Right atrium auricular region (tissue), 2 donors: Measurements from ENCODE around the gene FKRP. TPM values are rescaled to one million over a fixed set of nuclear protein-coding genes. Genes with fewer than 3 reads are reported as not detected.

ENCODE experiments used
- DNase-seq: peaks from one replicate; pipeline ENCODE4 v3.0.0-alpha.2; 2019; ENCODE audit warnings: low spot score
- H3K27ac ChIP-seq, 2 donors: fragments of 200-600 bp; sonication (generic); 1 replicate in 1 of 2; 2 replicates in 1 of 2; pipeline ENCODE4 v1.5.1; 2016 to 2019
- H3K27me3 ChIP-seq, 2 donors: fragments of 200-600 bp; sonication (generic); one replicate each; pipeline versions ENCODE4 v1.5.1 to v1.6.0; 2017 to 2019
- H3K36me3 ChIP-seq: fragments of 200-600 bp; sonication (generic); one replicate; pipeline ENCODE4 v1.5.1; 2016
- H3K4me1 ChIP-seq, 2 donors: fragments of 200-600 bp; sonication (generic); one replicate each; pipeline versions ENCODE4 v1.5.1 to v1.6.0; 2017 to 2019
- H3K4me3 ChIP-seq, 2 donors: fragments of 200-600 bp; sonication (generic); 1 replicate in 1 of 2; 2 replicates in 1 of 2; pipeline ENCODE4 v1.5.1; 2017 to 2019; ENCODE audit warnings: mild to moderate bottlenecking in 1 of 2, moderate library complexity in 1 of 2
- H3K9me3 ChIP-seq, 2 donors: fragments of 200-600 bp; sonication (generic); one replicate each; pipeline ENCODE4 v1.5.1; 2019
- microRNA counts, 2 donors: library from miRNA; unstranded; fragments of <30 nt; microRNA quantifications; one replicate each; lab custom pipeline; 2016 to 2017
- microRNA-seq, 2 donors: library from miRNA; unstranded; fragments of <30 nt; microRNA quantifications; one replicate each; pipeline ENCODE4, GENCODE V29; 2016 to 2017; ENCODE audit warnings: borderline number of aligned reads in 2 of 2, borderline replicate concordance in 1 of 2
- total RNA-seq, 2 donors: library from RNA; depleted of rRNA; stranded (reverse); fragments of >200 nt; gene quantifications; one replicate each; pipeline ENCODE4 v1.1.0, GENCODE V29; 2016
- TF ChIP-seq, protein P1 (sequence below), 2 donors: fragments of 200-600 bp; sonication (generic); IDR thresholded peaks; one replicate each; pipeline ENCODE4 v1.5.1; 2019; ENCODE audit warnings: antibody characterized with exemption in 2 of 2

FKRP gene
- total RNA-seq, 2 donors from 2014 or later = 20.3 to 23.8 TPM

DNA sequence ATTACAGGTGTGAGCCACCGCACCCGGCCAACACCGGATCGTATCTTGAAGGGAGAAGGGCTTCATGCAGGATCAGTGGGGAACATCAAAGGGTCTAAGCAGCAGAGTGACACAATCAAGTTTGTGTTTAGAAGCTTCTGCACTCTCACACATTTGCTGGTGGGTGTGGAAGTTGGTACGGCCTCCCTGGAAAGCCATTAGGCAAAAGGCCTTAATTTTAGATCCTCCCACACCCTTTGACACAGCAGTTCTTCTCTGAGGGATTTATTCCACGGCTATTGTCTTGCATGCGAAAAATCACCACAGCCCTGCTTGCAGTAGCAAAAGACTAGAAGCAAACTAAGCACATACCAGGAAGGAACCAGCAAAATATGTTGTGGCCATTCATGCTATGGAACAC, 60.8 kb downstream of the FKRP start:
- no peaks in the 10 kb centered on the region for H3K9me3 ChIP-seq
- H3K27ac ChIP-seq = no peak overlapping the region
- H3K36me3 ChIP-seq = no peaks in the 10 kb centered on the region
- no peaks in the 10 kb centered on the region for H3K27me3 ChIP-seq
- H3K4me3 ChIP-seq = no peak overlapping the region
- DNase-seq = no peak
- H3K4me1 ChIP-seq = no peaks in the 10 kb centered on the region
- TF ChIP-seq, protein P1, sequence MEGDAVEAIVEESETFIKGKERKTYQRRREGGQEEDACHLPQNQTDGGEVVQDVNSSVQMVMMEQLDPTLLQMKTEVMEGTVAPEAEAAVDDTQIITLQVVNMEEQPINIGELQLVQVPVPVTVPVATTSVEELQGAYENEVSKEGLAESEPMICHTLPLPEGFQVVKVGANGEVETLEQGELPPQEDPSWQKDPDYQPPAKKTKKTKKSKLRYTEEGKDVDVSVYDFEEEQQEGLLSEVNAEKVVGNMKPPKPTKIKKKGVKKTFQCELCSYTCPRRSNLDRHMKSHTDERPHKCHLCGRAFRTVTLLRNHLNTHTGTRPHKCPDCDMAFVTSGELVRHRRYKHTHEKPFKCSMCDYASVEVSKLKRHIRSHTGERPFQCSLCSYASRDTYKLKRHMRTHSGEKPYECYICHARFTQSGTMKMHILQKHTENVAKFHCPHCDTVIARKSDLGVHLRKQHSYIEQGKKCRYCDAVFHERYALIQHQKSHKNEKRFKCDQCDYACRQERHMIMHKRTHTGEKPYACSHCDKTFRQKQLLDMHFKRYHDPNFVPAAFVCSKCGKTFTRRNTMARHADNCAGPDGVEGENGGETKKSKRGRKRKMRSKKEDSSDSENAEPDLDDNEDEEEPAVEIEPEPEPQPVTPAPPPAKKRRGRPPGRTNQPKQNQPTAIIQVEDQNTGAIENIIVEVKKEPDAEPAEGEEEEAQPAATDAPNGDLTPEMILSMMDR (IDR thresholded peaks at IDR 0.05) = no peak

MicroRNAs encoded within 50 kb of the gene (microRNA counts, 767-probe panel; counts per million panel counts)
- 2,116 to 5,672 counts per million in 2 donors for microRNA hsa-miR-320e (lab: Ali Mortazavi, UCI)

Small RNAs within 50 kb of the gene (microRNA-seq; reads per million reads assigned to microRNA genes)
- gene MIR320E = 4.2 to 7.1 reads per million in 2 donors

Other genes starting within 250 kb of the FKRP start
- gene CALM3, start 144.7 kb upstream of the FKRP start, total RNA-seq = 100 to 1,000 TPM; 210 to 296 TPM
- gene PTGIR, start 121.0 kb upstream of the FKRP start, total RNA-seq = 10 to 100 TPM in 1 of 2 donors, 1 to 10 TPM in 1; 7.0 to 20.6 TPM
- not detected for gene GNG8, start 109.9 kb upstream of the FKRP start, total RNA-seq
- gene DACT3, start 84.9 kb upstream of the FKRP start, total RNA-seq = 10 to 100 TPM; 23.5 to 25.9 TPM
- gene PRKD2, start 28.9 kb upstream of the FKRP start, total RNA-seq = 10 to 100 TPM in 1 of 2 donors, 1 to 10 TPM in 1; 8.6 to 19.2 TPM
- gene STRN4, start 393 bp downstream of the FKRP start, total RNA-seq = 10 to 100 TPM; 46.6 to 65.4 TPM
- 10 to 100 TPM; 21.2 to 42.6 TPM for gene SLC1A5, start 42.5 kb downstream of the FKRP start, total RNA-seq
- 100 to 1,000 TPM in 1 of 2 donors, 10 to 100 TPM in 1; 61.0 to 103 TPM for gene AP2S1, start 104.8 kb downstream of the FKRP start, total RNA-seq
- 10 to 100 TPM; 59.1 to 76.5 TPM for gene ARHGAP35, start 114.9 kb downstream of the FKRP start, total RNA-seq